Endometrium (tissue), 2 donors: Measurements from ENCODE around the gene LRP5.

Experiments used
- FAIRE-seq: peaks from 2 replicates; lab custom pipeline; 2012; peaks lifted over from hg19 to GRCh38; lab: Jason Lieb, UNC
- donor health status: control.
- donor health status: control.

Gene LRP5

DNA sequence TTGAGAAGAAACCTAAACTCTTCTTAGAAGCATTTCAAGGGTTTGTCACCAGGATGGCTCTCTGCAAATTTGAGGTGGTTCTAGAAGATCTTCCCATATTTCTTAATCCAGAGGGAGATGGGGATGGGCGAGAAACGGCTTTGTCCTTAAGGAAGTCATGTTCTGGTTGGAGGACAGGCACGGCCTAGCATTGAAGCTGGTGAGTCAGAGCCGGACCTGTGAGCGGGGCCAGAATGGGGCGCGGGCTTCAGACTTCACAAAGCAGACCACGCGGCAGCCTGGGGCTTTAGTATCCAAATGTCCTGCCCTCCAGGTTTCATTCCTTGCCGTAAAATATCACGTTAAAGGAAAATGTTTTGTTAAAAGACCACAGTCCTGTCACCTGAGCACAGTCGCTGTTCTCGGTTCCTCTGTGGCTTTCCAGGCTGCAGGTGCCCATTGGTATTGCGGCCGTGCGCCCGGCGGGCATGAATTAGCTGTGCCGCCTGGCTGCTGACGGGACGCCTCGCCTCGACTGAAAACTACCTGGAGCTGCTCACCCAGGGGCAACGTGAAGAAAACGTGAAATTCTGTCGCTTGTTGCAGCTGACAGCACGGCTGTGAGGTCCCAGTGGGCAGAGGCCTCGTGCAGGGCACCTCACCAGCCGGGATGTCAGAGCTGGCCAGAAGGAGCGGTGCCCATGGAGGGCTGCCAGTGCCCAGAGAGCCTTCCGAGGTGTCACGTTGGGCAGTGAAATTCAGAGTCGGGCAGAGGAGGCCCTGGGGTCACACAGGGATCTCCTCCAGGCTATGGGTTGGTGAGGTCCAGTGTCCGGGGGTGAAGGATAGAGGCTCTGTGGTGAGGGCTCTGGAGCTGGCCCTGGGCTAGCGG lies 59.0 kb downstream of the LRP5 start:
- FAIRE-seq, result no peak

DNA sequence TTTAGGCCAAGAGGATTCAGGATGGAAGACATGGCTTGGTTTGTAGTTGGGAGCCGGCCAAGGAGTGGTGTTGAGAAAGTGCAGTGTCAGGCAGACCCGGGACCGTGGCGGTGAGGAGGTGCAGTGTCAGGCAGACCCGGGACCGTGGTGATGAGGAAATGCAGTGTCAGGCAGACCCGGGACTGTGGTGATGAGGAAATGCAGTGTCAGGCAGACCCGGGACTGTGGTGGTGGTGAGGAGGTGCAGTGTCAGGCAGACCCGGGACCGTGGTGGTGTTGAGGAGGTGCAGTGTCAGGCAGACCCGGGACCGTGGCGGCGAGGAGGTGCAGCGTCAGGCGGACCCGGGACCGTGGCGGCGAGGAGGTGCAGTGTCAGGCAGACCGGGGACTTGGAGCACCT lies 59.7 kb downstream of the LRP5 start:
- FAIRE-seq, result no peak

DNA sequence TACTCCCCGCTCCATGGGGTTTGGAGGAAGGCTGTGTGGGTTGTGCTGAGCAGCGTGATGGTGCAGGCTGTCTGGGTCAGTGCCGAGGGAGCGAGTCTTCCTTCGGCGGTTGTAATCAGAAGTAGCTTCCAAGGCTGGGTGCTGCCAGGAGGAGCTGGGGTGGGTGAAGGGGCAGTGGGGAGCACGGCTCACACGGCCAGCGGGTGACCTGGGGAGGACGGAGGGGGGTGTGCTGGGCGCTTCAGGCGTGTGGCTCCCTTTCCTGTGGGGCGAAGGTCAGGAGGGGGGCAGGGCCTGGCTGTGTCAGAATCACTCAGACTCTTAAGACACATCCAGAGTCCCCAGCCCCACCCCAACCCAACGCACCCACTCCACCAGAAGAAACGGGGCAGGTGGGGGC lies 60.2 kb downstream of the LRP5 start:
- no peak for FAIRE-seq

DNA sequence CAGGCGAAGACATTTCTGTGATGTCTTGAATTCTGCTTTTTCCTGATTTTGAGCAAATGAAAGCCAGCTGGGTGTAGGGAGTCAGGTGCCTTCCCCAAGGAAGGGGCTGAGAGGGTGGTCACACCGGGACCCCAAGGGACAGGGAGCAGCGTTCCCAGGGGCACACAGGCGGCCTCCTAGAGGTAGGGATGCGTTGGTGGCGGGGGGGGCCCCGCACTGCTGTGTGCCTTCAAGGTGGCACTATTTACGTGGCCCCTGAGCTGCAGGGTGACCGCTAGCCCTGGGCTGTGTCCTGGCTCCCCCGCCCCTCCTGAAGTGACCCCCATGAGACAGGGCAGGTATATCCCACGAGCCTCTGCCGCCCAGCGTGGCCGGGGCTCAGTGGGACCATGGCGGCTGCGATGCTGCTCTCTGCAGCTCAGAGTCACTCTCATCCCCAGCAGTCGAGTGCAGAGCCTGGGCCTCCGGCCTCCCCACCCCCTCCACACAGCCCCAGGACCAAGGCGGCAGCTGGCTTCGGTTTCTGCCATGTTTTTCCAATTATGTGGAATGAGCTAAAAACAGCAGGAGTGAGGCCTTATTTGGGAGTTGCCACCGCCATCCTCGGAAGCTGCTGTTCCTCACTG lies 60.9 kb downstream of the LRP5 start:
- FAIRE-seq, result no peak

DNA sequence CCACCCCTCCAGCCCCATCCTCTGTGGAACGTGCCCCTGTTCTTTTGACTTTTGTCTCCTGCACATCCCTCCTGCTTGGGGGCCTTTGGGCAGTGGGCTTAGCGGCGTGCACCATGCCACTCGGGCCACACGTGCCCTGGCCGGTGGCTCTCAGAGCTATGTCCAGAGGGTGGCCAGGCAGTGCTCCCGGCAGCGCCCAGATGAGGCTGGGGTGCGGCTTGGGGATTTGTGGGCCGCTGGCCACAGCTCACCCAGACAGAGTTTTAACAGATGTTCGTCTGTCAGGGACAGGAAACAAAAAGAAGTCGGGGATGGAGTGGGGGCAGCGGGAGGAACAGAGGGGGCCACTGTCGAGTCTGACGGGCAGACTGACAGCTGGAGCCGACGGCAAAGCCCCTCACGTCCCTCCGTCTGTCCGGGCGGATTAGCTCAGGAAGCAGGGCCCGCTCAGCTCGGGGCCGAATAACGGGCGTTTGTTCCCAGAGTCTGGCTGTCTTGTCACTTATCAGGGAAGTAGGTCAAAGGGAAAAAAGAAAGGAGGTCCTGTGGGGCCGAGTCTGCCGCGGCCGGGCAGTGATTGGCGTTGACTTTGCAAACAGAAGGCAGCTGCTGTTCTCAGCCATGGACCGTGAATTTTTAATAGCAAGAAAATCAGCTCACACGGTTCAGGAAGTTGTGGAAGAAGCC lies 61.6 kb downstream of the LRP5 start:
- FAIRE-seq, result no peak

DNA sequence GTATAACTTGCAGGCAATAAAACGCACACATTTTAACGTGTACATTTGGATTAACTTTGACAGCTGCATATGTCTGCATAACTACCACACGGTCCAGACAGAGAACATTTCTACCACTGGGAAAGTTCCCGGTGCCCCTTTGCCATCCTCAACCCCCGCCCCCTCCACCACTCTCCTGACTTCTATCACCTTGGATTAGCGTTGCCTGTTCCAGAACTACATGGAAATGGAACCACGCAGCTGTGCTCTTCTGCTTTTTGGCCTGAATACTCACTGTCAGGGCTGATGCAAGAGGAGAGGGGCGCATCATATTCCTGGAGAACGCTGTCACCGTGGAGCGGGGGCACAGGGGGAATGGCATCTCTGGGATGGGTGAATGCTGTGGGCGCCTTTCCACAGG lies 62.1 kb downstream of the LRP5 start:
- no peak for FAIRE-seq

DNA sequence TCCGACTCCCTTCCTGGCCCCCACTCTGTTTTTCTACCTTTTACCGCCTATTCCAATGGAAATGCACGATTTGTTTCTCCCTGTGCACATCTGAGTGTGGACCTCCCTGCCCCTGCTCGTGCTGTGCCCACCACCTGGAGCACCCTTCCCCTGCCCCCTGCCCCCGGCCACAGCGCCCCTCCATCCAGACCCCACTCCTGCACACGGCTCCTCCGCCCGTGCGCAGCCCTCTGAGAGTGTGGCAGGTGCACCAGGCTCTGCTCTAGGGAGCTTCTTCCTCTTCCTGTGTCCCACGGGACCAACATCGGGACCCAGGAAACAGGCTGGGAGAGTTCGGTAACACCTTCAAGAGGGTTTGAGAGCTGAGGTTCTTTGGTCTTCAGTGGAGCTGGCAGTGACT lies 62.9 kb downstream of the LRP5 start:
- FAIRE-seq, result no peak

DNA sequence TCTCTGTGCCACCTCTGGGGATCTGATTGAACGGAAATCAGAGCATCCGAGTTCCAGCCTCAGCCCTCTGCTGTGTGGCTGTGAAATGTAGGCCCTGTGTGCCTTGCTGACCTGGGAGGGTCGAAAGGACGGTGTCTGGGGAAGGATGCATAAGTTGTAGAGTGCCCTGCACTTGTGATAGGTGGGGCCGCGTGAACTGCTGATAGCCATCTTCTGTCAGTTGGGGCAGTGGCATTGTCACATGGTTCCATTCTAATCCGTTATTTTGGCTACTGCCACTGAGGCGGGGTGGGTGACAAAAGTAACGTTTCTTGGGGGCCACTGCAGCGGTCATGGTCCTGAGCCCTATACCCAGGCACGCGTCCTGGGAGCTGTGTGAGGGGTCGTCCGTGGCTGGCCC lies 63.4 kb downstream of the LRP5 start:
- no peak for FAIRE-seq

DNA sequence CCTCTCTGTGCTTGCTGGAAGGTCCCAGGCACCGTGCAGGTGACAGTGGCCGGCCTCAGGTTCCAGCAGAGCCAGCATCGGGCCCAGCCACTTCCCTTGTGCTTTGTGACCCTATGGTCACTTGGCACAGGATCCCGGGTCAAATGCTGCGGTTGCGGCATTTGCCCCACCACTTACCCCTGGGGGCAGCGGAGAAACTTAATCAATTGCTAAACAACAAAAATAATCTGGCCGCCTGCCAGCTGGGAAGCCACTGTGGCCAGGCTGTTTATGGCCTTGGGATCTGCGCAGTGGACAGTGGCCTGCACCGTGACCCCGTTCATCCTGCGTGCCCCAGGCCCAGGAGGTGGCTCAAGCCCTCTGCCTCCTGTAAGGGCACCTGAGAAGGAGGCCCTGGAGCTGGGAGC lies 65.0 kb downstream of the LRP5 start:
- FAIRE-seq, result no peak

DNA sequence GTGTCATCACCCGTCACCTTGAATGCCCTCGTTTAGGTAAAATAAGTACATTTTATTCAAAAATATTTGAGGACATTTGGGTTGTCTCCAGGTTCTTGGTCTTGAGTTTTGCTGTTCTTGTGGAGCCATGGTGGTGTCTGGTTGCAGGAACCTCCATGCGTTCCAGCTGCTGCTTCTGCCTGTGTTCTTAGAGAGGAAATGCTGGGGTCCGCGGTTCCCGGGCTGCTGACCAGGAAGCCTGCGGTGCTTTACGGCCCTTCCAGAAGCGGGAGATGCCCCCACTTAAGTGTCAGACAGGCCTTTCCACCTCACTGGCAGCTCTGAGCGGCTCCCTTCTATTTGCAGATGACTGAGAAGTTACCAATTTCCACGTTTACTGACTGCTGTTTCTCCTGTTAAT lies 66.8 kb downstream of the LRP5 start:
- no peak for FAIRE-seq

DNA sequence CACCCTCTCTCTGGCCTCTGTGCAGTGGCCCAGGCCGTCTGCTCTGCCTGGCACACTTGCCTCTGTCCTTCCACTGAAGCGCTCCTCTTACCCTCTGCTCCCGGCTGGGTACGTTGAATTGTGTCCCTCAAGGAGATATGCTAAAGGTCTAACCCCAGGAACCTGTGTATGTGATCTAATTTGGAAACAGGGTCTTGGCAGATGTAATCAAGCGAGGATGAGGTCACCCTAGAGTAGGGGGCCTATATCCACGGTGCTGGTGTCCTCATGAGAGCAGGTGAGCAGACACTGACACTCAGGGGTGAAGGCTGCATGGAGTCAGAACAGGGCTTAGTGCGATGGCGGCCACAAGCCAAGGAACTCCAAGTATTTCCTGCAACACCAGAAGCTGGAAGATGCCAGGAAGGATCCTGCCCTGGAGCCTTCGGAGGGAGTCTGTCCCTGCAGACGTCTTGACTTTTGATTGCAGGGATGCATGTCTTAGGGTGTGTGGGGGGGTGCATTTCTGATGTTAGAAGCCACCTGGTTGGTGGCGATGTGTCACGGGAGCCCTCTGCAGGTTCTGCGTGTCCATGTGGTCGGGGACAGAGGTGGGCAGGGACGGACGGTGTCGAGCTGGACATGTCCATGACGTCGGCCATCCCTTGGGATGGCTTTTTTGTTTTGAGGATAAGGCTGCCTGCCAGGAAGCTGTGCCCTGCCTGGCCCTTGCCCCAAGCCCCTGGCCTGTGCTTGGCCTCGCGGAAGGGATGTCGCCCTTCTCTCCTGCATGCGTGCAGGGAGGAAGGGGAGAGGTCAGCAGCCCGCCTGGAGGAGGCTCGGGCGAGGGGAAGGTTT lies 68.6 kb downstream of the LRP5 start:
- no peak for FAIRE-seq

DNA sequence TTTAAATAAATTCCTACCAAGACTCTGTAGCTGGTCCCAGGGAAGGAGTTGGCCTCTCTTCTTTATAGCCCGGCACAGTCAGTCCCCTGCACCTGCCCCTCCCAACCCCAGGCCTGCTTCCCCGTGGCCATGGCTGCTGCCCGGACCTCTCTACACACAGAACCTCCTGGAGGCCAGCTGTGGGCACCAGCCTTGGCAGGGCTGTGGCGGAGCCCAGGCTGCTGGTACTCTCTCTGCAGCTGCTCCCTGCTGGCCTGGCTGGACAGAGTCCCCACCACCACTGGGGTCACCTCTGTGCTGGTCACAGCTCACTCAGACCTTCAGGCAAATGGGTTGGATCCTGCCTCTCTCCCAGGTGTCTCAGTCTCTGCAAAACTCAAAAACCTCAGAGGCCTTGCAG lies 69.3 kb downstream of the LRP5 start:
- FAIRE-seq, result no peak

DNA sequence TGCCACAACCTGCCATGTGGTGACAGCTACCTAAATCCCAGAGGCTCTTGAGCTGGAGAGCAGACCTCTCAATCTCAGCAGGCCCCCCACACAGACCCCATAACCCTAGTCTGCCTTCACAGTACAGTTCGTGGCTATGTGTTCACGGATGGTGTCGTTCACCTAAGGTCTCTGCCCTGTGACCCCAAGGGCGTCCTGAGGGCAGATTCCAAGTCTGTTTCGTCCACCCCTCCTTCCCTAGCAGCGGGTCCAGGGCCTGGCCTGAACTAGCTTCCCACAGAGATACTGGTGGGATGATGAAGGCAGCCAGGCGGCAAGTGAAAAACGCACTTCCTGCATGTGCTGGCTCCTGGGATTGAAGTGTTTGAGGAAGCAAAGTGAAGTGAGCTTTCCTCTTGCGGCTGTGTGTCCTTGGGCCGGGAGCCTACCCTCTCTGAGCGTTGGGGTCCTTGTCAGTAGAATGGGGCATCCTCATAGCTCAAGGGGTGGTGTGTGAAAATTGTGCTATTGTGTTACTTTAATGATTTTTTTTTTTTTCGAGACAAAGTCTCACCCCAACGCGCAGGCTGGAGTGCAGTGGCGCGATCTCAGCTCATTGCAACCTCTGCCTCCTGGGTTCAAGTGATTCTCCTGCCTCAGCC lies 70.1 kb downstream of the LRP5 start:
- no peak for FAIRE-seq

DNA sequence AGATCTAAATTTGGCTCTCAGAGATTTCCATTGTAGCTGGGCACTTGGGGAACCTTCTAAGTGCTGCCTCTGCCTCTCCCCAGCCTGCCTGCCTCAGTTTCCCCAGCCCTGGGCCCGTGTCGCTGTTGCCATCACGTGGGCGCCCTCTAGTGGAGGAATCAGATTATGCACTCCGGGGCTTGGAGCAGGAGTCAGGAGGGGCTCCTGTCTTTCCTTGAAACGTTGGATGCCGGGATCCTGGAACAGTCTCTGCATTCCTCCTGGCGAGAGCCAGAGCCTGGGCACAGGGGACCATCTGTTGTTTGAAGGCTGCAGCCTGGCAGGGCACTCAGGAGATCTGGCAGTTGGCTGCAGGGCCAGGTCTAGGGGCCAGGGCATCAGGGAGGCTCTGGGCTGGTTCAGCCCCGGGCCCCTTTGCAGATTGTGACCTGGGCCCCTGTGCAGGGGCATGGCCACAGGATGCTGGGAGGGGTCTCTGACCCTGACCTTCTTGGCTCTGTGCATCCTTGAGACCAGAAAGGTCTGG lies 71.6 kb downstream of the LRP5 start:
- no peak for FAIRE-seq

DNA sequence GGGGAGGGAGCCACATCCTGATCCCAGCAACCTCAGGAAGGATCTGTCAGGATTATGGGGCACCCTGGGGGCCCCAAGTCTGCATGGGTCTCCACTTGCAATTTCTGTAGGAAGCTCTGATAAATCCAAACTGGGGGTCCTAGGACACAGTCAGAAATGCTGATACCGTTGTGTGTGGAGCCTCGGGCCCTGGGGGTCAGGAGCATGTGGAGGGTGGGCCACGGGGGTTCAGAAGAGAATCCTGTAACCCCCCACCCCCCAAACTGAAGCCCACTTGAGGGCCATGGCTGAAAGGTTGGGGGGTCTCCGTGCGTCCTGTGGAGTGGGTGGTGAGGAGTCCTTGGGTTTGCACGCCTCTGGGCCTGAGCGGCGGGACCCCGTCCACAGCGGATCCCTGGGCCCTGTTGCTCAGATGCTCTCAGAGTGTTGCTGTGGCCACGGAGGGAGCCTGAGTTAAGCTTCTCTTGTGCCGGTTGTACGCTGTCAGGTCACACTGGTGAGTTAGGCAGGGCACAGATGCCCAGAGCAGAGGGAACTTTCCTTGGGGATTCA lies 72.2 kb downstream of the LRP5 start:
- FAIRE-seq, result no peak

DNA sequence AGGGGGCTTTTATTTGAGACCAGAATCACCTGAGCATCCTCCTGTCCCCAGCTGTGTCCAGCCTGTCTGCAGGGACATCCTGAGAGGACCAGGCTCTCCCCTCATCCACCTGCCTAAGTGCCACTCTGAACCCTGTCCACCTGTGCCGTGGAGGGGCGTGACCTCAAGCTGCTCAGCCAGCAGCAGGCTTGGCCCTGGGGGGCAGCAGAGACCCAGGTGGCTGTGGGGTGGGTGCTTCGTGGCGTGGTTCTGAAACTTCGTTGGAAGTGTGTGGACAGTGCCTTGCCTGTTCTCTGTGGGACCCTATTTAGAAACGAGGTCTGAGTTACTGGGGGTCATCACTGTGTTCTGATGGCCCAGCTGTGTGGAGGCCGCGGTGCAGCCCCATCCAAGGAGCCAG lies 72.7 kb downstream of the LRP5 start:
- FAIRE-seq, result no peak

DNA sequence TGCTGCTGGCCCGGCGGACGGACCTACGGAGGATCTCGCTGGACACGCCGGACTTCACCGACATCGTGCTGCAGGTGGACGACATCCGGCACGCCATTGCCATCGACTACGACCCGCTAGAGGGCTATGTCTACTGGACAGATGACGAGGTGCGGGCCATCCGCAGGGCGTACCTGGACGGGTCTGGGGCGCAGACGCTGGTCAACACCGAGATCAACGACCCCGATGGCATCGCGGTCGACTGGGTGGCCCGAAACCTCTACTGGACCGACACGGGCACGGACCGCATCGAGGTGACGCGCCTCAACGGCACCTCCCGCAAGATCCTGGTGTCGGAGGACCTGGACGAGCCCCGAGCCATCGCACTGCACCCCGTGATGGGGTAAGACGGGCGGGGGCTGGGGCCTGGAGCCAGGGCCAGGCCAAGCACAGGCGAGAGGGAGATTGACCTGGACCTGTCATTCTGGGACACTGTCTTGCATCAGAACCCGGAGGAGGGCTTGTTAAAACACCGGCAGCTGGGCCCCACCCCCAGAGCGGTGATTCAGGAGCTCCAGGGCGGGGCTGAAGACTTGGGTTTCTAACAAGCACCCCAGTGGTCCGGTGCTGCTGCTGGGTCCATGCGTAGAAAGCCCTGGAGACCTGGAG lies 74.1 kb downstream of the LRP5 start:
- FAIRE-seq, result no peak

DNA sequence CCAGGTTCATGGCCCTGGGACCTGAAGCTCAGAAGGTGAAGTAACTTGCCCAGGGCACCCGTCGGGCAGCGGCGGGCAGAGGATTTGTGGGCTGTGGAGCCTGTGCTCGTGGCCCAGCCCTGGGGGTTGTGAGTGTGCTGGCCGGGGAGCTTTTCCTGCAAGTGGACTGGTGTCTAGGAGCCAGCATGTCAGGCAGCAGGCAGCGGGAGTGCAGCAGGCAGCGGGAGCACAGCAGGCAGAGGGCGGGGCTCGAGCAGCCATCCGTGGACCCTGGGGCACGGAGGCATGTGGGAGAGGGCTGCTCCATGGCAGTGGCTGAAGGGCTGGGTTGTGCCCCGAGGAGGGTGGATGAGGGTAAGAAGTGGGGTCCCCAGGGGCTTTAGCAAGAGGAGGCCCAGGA lies 75.4 kb downstream of the LRP5 start:
- no peak for FAIRE-seq

DNA sequence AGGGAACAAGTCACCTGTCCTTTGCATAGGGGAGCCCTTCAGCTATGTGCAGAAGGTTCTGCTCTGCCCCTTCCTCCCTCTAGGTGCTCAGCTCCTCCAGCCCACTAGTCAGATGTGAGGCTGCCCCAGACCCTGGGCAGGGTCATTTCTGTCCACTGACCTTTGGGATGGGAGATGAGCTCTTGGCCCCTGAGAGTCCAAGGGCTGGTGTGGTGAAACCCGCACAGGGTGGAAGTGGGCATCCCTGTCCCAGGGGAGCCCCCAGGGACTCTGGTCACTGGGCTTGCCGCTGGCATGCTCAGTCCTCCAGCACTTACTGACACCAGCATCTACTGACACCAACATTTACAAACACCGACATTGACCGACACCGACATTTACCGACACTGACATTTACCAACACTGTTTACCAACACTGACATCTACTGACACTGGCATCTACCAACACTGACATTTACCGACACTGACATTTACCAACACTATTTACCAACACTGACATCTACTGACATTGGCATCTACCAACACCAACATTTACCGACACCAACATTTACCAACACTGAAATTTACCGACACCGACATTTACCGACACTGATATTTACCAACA lies 76.3 kb downstream of the LRP5 start:
- no peak for FAIRE-seq

DNA sequence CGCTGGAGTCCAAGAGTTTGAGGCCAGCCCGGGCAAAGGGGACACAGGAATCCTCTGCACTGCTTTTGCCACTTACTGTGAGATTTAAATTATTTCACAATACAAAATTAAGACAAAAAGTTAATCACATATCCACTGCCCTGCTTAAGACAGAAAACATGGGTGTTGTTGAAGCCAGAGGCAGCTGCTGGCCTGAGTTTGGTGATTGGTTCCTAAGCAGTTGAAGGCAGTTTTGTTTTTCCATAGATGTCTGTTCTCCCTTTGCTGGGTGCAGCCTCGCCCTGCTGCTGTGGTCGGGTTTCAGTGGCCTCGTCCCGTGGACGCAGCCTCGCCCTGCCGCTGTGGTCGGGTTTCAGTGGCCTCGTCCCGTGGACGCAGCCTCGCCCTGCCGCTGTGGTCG lies 77.9 kb downstream of the LRP5 start:
- FAIRE-seq, result no peak
